ENCODE results near the gene ARSJ. TPM values are rescaled to one million over a fixed set of nuclear protein-coding genes. Genes with fewer than 3 reads are reported as not detected.

The ARSJ gene
- total and polyA plus RNA-seq, 8 donors = 5.3 to 23.6 (median 7.5) TPM

- no peaks in the 10 kb centered on the region for H3K27me3 ChIP-seq
- intact Hi-C loops (cut with DNase I) = loop anchor here in 1 of 2 donors (5.0 kb wide), 1 partner anchor 120 kb away; no protein-coding TSS in a partner anchor
- H3K27ac ChIP-seq = no peak overlapping the region
- H3K36me3 ChIP-seq = no peaks in the 10 kb centered on the region
- no peak overlapping the region for H3K4me3 ChIP-seq
- TF ChIP-seq CTCF (IDR thresholded peaks at IDR 0.05) = peak; percentile 62 to 69
- peak in 1 of 4 donors; percentile 22 for DNase-seq
- H3K9me3 ChIP-seq = no peaks in the 10 kb centered on the region
- peaks cover 0 to 10% of the 10 kb centered on the region in 2 donors for H3K4me1 ChIP-seq
- peak; percentile 87 for ATAC-seq
Observed at GRCh38 chr4:113952452-113953029, 26.9 kb downstream of the ARSJ start.

DNA sequence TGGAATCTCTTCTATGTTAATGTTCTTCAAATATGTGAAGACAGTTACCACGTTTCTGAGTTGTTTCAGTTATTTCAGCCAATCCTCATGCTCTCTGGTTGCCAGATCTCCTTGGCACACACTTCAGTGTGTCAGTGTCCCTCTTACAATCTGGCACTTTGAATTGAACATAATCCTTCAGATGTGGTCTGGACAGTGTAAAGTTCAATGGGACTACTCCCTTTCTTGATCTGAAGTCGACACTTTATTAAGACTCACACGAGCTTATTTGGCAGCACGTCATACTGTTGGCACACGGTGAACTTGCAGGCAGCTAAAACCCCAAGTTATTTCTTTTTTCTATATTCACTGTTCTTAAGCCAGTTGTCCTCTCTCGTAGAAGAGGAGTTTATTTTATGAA is 28.2 kb downstream of the ARSJ start:
- peak; percentile 77 for ATAC-seq
- Histone ChIP-seq H3K4me3 (no peak overlapping the region), H3K4me1 (peaks cover 0 to 10% of the 10 kb centered on the region in 2 donors), H3K27me3 (no peaks in the 10 kb centered on the region), H3K27ac (peak overlapping the region in 1 of 2 donors; percentile 33), H3K36me3 (no peaks in the 10 kb centered on the region), H3K9me3 (no peaks in the 10 kb centered on the region)
- DNase-seq = peak in 2 of 4 donors; percentile 42 to 69
- no peak for TF ChIP-seq CTCF (IDR thresholded peaks at IDR 0.05)
- intact Hi-C loops (cut with DNase I) = loop anchor here in 1 of 2 donors (5.0 kb wide), 1 partner anchor 121 kb away; no protein-coding TSS in a partner anchor

- Histone ChIP-seq H3K27ac (no peak overlapping the region), H3K27me3 (no peaks in the 10 kb centered on the region), H3K4me3 (no peak overlapping the region), H3K4me1 (peaks cover 0 to 10% of the 10 kb centered on the region in 2 donors), H3K9me3 (no peaks in the 10 kb centered on the region), H3K36me3 (no peaks in the 10 kb centered on the region)
- TF ChIP-seq CTCF (IDR thresholded peaks at IDR 0.05) = no peak
- DNase-seq = no peak
- ATAC-seq = no peak
- intact Hi-C loops (cut with DNase I) = loop anchor here in 1 of 2 donors (5.0 kb wide), 1 partner anchor 122 kb away; no protein-coding TSS in a partner anchor
Observed at GRCh38 chr4:113950207-113950606, 29.2 kb downstream of the ARSJ start.

DNA sequence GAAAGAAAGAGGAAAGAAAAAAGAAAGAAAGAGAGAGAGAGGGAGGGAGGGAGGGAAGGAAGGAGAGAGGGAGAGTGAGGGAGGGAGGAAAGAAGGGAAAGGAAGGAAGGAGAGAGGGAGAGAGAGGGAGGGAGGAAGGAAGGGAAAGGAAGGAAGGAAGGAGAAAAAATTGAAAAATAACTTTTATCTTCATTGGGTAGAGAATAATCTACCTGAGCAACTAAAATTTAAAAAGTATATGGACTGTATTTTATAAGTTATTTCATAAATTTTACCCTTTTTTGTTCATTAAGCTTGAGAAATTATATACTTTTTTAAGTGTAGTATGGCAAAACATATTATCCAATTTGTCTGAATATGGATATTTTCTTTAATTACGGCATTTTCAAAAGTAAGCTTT is 32.0 kb downstream of the ARSJ start:
- Histone ChIP-seq H3K27me3 (no peaks in the 10 kb centered on the region), H3K4me1 (peaks cover 3 to 10% of the 10 kb centered on the region in 2 donors), H3K36me3 (no peaks in the 10 kb centered on the region), H3K9me3 (no peaks in the 10 kb centered on the region), H3K27ac (no peak overlapping the region), H3K4me3 (no peak overlapping the region)
- DNase-seq (no peak), ATAC-seq (no peak)
- intact Hi-C loops (cut with DNase I) = no loop called here
- TF ChIP-seq CTCF (IDR thresholded peaks at IDR 0.05) = no peak

- ATAC-seq (no peak), DNase-seq (no peak)
- intact Hi-C loops (cut with DNase I) = no loop called here
- peaks cover 0 to 3% of the 10 kb centered on the region in 2 donors for H3K4me1 ChIP-seq
- H3K27me3 ChIP-seq = no peaks in the 10 kb centered on the region
- TF ChIP-seq CTCF (IDR thresholded peaks at IDR 0.05) = no peak
- no peak overlapping the region for H3K27ac ChIP-seq
- H3K36me3 ChIP-seq = no peaks in the 10 kb centered on the region
- no peaks in the 10 kb centered on the region for H3K9me3 ChIP-seq
- no peak overlapping the region for H3K4me3 ChIP-seq
Observed at GRCh38 chr4:113945906-113946305, 33.5 kb downstream of the ARSJ start.

Measured in left lung (tissue), 10 donors.